HEK293 (cell line): ENCODE data around the gene IFITM1.
A peak's percentile ranks its signal among the peaks of the same experiment; 100 is the strongest.

Source experiments
- CTCF ChIA-PET: fragments of 350-600 bp; formaldehyde crosslinking; extraction: SDS; loops from one replicate; lab custom pipeline; 2021; ENCODE audit warnings: antibody characterized with exemption; lab: Yijun Ruan, JAX
- POLR2A ChIA-PET: fragments of 300-600 bp; formaldehyde crosslinking; extraction: SDS; loops from one replicate; lab custom pipeline; 2020; ENCODE audit warnings: antibody characterized with exemption, inconsistent platforms; lab: Yijun Ruan, JAX
- H3K27ac ChIP-seq: fragments of 200-500 bp; sonication (Bioruptor generic); 2 replicates; pipeline ENCODE4 v1.5.1; 2014; ENCODE audit warnings: low read depth, low read length, control low read depth, inconsistent platforms; ENCODE audit errors: extremely low read depth
- H3K36me3 ChIP-seq, 2 experiments: fragments of 200-500 bp in 1 of 2; sonication (Bioruptor generic) in 1 of 2; 1 replicate in 1 of 2; 2 replicates in 1 of 2; pipeline ENCODE4 v1.5.1; 2014 to 2017; ENCODE audit warnings: inconsistent platforms in 2 of 2, low read length in 2 of 2; ENCODE audit not compliant: control insufficient read depth in 2 of 2, insufficient read depth in 1 of 2
- H3K4me1 ChIP-seq: fragments of 200-500 bp; sonication (Bioruptor generic); 2 replicates; pipeline ENCODE4 v1.5.1; 2014; ENCODE audit warnings: mild to moderate bottlenecking, low read length, inconsistent platforms; ENCODE audit not compliant: control insufficient read depth, insufficient read depth
- H3K4me3 ChIP-seq: 2 replicates; pipeline ENCODE4 v1.5.1; 2011; ENCODE audit warnings: low read depth, mild to moderate bottlenecking, control low read depth, low read length, moderate library complexity
- H3K9me3 ChIP-seq: fragments of 200-500 bp; sonication (Bioruptor generic); 2 replicates; pipeline ENCODE4 v1.5.1; 2014; ENCODE audit warnings: low read depth, low read length, inconsistent platforms; ENCODE audit not compliant: control insufficient read depth, insufficient read depth
- BCL11B ChIP-seq: fragments of 450-650 bp; formaldehyde crosslinking; IDR thresholded peaks from 2 replicates; pipeline ENCODE4 v1.5.1; 2016; ENCODE audit warnings: low read depth, missing biosample characterization, missing genetic modification characterization
- GLIS1 ChIP-seq: fragments of 450-650 bp; formaldehyde crosslinking; IDR thresholded peaks from 2 replicates; pipeline ENCODE4 v1.5.1; 2016; ENCODE audit warnings: missing biosample characterization, missing genetic modification characterization
- KLF16 ChIP-seq: fragments of 450-650 bp; formaldehyde crosslinking; IDR thresholded peaks from 2 replicates; pipeline ENCODE4 v1.5.1; 2017; ENCODE audit warnings: missing biosample characterization, missing genetic modification characterization
- WT1 ChIP-seq: fragments of 450-650 bp; formaldehyde crosslinking; IDR thresholded peaks from 2 replicates; pipeline ENCODE4 v1.5.1; 2016; ENCODE audit warnings: missing biosample characterization, missing genetic modification characterization
- ZBTB7A ChIP-seq: fragments of 450-650 bp; formaldehyde crosslinking; IDR thresholded peaks from 2 replicates; pipeline ENCODE4 v1.5.1; 2016; ENCODE audit warnings: low read depth, missing biosample characterization, missing genetic modification characterization
- ZIC2 ChIP-seq: fragments of 450-650 bp; formaldehyde crosslinking; IDR thresholded peaks from 2 replicates; pipeline ENCODE4 v1.5.1; 2016; ENCODE audit warnings: missing biosample characterization, missing genetic modification characterization
- ZNF18 ChIP-seq: fragments of 450-650 bp; formaldehyde crosslinking; IDR thresholded peaks from 2 replicates; pipeline ENCODE4 v1.5.1; 2016; ENCODE audit warnings: missing biosample characterization, missing genetic modification characterization
- ZNF394 ChIP-seq: fragments of 450-650 bp; formaldehyde crosslinking; IDR thresholded peaks from 2 replicates; pipeline ENCODE4 v1.5.1; 2016; ENCODE audit warnings: missing biosample characterization, missing genetic modification characterization, mild to moderate bottlenecking, moderate library complexity, borderline replicate concordance
- ZNF404 ChIP-seq: fragments of 450-650 bp; formaldehyde crosslinking; IDR thresholded peaks from 2 replicates; pipeline ENCODE4 v1.5.1; 2017; ENCODE audit warnings: missing biosample characterization, missing genetic modification characterization
- ZNF596 ChIP-seq: fragments of 450-650 bp; IDR thresholded peaks from 2 replicates; pipeline ENCODE4 v1.5.0; 2018; ENCODE audit warnings: missing biosample characterization, mild to moderate bottlenecking, missing genetic modification characterization, moderate library complexity
- ZNF707 ChIP-seq: fragments of 450-650 bp; formaldehyde crosslinking; IDR thresholded peaks from 2 replicates; pipeline ENCODE4 v1.5.1; 2016; ENCODE audit warnings: missing biosample characterization, missing genetic modification characterization
- ZSCAN16 ChIP-seq: fragments of 450-650 bp; formaldehyde crosslinking; IDR thresholded peaks from 2 replicates; pipeline ENCODE4 v1.5.1; 2016; ENCODE audit warnings: missing biosample characterization, missing genetic modification characterization
- TF ChIP-seq, protein P1 (sequence below): fragments of 450-650 bp; IDR thresholded peaks from 2 replicates; pipeline ENCODE4 v1.5.1; 2018; ENCODE audit warnings: missing biosample characterization, mild to moderate bottlenecking, missing genetic modification characterization

The IFITM1 gene

DNA sequence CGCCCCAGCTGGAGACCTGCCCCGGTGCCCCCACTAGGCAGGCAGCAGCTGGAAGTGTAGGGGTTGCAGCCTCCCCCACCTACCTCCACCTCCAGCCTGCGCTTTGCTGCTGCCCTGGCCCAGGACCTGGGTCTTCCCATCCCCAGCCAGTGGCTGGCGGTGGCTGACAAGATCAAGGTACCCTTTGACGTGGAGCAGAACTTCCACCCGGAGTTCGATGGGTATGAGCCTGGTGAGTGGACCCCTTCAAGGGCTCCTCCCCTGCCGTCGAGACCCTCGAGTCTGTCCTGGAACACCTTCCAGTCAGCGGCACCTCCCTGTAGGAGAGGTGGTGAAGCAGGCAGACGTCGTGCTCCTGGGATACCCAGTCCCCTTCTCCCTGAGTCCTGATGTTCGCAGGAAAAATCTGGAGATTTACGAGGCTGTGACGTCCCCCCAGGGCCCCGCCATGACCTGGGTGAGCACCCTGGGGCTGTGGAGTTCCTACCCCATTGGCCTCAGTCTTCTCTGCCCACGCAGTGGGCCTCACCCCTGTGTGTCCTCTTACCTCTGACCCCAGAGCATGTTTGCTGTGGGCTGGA lies 20.5 kb upstream of the IFITM1 start:
- Histone ChIP-seq H3K36me3 (peaks cover 0 to 32% of the 10 kb centered on the region in 2 experiments; a peak in 1 of 3 replicates), H3K27ac (no peak overlapping the region), H3K4me1 (no peaks in the 10 kb centered on the region), H3K9me3 (no peaks in the 10 kb centered on the region), H3K4me3 (no peak overlapping the region)
- POLR2A ChIA-PET: interaction anchor here (1.0 kb wide), 1 partner anchor 55 kb away, joined by 3 read pairs; no protein-coding TSS in a partner anchor
- TF ChIP-seq ZSCAN16 (tag by site-specific recombination) (no peak), ZNF596 (no peak), ZNF18 (no peak), ZNF404 (tag by site-specific recombination) (no peak)
- CTCF ChIA-PET: interaction anchor here (0.9 to 2.2 kb wide), 2 partner anchors 13 to 43 kb away, joined by 5 to 8 read pairs; no protein-coding TSS in a partner anchor

- CTCF ChIA-PET: interaction anchor here (0.9 to 2.2 kb wide), 3 partner anchors 10 to 43 kb away, joined by 3 to 8 read pairs (median 5); no protein-coding TSS in a partner anchor
- POLR2A ChIA-PET: interaction anchor here (1.0 kb wide), 1 partner anchor 55 kb away, joined by 3 read pairs; no protein-coding TSS in a partner anchor
- Histone ChIP-seq H3K9me3 (no peaks in the 10 kb centered on the region), H3K27ac (no peak overlapping the region), H3K4me1 (no peaks in the 10 kb centered on the region), H3K4me3 (no peak overlapping the region), H3K36me3 (peaks cover 0 to 32% of the 10 kb centered on the region in 2 experiments; a peak in 1 of 3 replicates)
- TF ChIP-seq ZIC2 (tag by site-specific recombination) (peak; percentile 58), WT1 (tag by site-specific recombination) (no peak), GLIS1 (tag by site-specific recombination) (peak; percentile 60), BCL11B (0 out of 2 replicates have a peak, but pooled peaks have one; percentile 42)
Measured at GRCh38 chr11:293852-294661, 19.8 kb upstream of the IFITM1 start.

- no peak overlapping the region for H3K4me3 ChIP-seq
- H3K36me3 ChIP-seq: peaks cover 0 to 32% of the 10 kb centered on the region in 2 experiments; a peak in 1 of 3 replicates
- no peaks in the 10 kb centered on the region for H3K4me1 ChIP-seq
- POLR2A ChIA-PET: no interaction called here
- H3K9me3 ChIP-seq: no peaks in the 10 kb centered on the region
- no peak overlapping the region for H3K27ac ChIP-seq
- no peak for TF ChIP-seq ZBTB7A (tag by site-specific recombination)
- TF ChIP-seq ZNF394: no peak
- TF ChIP-seq ZNF707 (tag by site-specific recombination): no peak
- TF ChIP-seq, protein P1, sequence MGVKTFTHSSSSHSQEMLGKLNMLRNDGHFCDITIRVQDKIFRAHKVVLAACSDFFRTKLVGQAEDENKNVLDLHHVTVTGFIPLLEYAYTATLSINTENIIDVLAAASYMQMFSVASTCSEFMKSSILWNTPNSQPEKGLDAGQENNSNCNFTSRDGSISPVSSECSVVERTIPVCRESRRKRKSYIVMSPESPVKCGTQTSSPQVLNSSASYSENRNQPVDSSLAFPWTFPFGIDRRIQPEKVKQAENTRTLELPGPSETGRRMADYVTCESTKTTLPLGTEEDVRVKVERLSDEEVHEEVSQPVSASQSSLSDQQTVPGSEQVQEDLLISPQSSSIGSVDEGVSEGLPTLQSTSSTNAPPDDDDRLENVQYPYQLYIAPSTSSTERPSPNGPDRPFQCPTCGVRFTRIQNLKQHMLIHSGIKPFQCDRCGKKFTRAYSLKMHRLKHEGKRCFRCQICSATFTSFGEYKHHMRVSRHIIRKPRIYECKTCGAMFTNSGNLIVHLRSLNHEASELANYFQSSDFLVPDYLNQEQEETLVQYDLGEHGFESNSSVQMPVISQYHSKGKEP (tag by site-specific recombination): no peak
- no peak for TF ChIP-seq KLF16 (tag by site-specific recombination)
- CTCF ChIA-PET: interaction anchor here (0.9 to 2.2 kb wide), 3 partner anchors 10 to 44 kb away, joined by 3 to 8 read pairs (median 4); no protein-coding TSS in a partner anchor
Measured at GRCh38 chr11:294780-295179, 19.1 kb upstream of the IFITM1 start.
